Measurements from ENCODE around the gene ATP4B.

The ATP4B gene

GRCh38 chr13:113633485-113633873 lies 24.5 kb downstream of the ATP4B start:
- H3K4me3 ChIP-seq (ENCODE audit: insufficient read depth in 1 of 2, low read depth in 1 of 2, low read length in 2 of 2) = no peak overlapping the region
- no peak overlapping the region for H4K8ac ChIP-seq (ENCODE audit: low read length)
- H3K27ac ChIP-seq (ENCODE audit: low read length, poor library complexity, severe bottlenecking) = no peak overlapping the region
- no peak overlapping the region for H3K18ac ChIP-seq (ENCODE audit: low read depth in 1 of 2, low read length in 2 of 2)
- no peak overlapping the region for H3K14ac ChIP-seq (ENCODE audit: low read length in 2 of 2)
- H3K23ac ChIP-seq (ENCODE audit: low read length in 2 of 2) = no peak overlapping the region
- H3K9me3 ChIP-seq (ENCODE audit: control insufficient read depth, low read length) = no peaks in the 10 kb centered on the region
- no peak for DNase-seq
- H2AK5ac ChIP-seq (ENCODE audit: low read length, severe bottlenecking) = no peak overlapping the region
- peaks cover 69% of the 10 kb centered on the region for H3K79me1 ChIP-seq (replicated peaks; ENCODE audit: low read length, poor library complexity, severe bottlenecking)
- no peak overlapping the region for H4K91ac ChIP-seq (ENCODE audit: low read length)
- H3K4me1 ChIP-seq (ENCODE audit: control insufficient read depth, insufficient read depth, low read depth, low read length) = peaks cover 8% of the 10 kb centered on the region
- H2BK5ac ChIP-seq (ENCODE audit: low read depth, low read length, poor library complexity, severe bottlenecking) = no peak overlapping the region
- H3K4ac ChIP-seq (ENCODE audit: low read depth in 1 of 2, low read length in 2 of 2) = no peak overlapping the region
- WGBS = 97% methylated on average over 18 of the region's 18 CpGs
- no peak overlapping the region for H2BK12ac ChIP-seq (ENCODE audit: low read length in 2 of 2)
- H2BK15ac ChIP-seq (ENCODE audit: low read depth, poor library complexity, severe bottlenecking) = no peak overlapping the region
- H3K4me2 ChIP-seq (ENCODE audit: low read length, poor library complexity, severe bottlenecking) = no peak overlapping the region
- peaks cover 90 to 92% of the 10 kb centered on the region in 2 experiments for H3K36me3 ChIP-seq (ENCODE audit: control insufficient read depth in 1 of 2, insufficient read depth in 2 of 2, low read depth in 1 of 2, low read length in 2 of 2)
- no peak overlapping the region for H2BK120ac ChIP-seq (ENCODE audit: low read depth, low read length)
- H2AFZ ChIP-seq (ENCODE audit: low read depth, low read length) = no peak overlapping the region
- H3K9ac ChIP-seq (ENCODE audit: low read length) = no peak overlapping the region
- no peaks in the 10 kb centered on the region for H3K27me3 ChIP-seq (ENCODE audit: control insufficient read depth in 1 of 2, insufficient read depth in 1 of 2, low read length in 2 of 2)

GRCh38 chr13:113632706-113633484 lies 25.1 kb downstream of the ATP4B start:
- Histone ChIP-seq H3K9ac (ENCODE audit: low read length) (no peak overlapping the region), H3K14ac (ENCODE audit: low read length in 2 of 2) (no peak overlapping the region), H3K18ac (ENCODE audit: low read depth in 1 of 2, low read length in 2 of 2) (no peak overlapping the region), H4K8ac (ENCODE audit: low read length) (no peak overlapping the region), H2BK120ac (ENCODE audit: low read depth, low read length) (no peak overlapping the region), H3K27ac (ENCODE audit: low read length, poor library complexity, severe bottlenecking) (no peak overlapping the region), H3K4me1 (ENCODE audit: control insufficient read depth, insufficient read depth, low read depth, low read length) (peaks cover 10% of the 10 kb centered on the region), H2BK15ac (ENCODE audit: low read depth, poor library complexity, severe bottlenecking) (no peak overlapping the region), H4K91ac (ENCODE audit: low read length) (no peak overlapping the region), H3K4ac (ENCODE audit: low read depth in 1 of 2, low read length in 2 of 2) (no peak overlapping the region), H2AFZ (ENCODE audit: low read depth, low read length) (no peak overlapping the region), H2BK12ac (ENCODE audit: low read length in 2 of 2) (no peak overlapping the region), H3K79me1 (replicated peaks; ENCODE audit: low read length, poor library complexity, severe bottlenecking) (peaks cover 68% of the 10 kb centered on the region), H3K4me3 (ENCODE audit: insufficient read depth in 1 of 2, low read depth in 1 of 2, low read length in 2 of 2) (no peak overlapping the region), H3K23ac (ENCODE audit: low read length in 2 of 2) (no peak overlapping the region), H3K36me3 (ENCODE audit: control insufficient read depth in 1 of 2, insufficient read depth in 2 of 2, low read depth in 1 of 2, low read length in 2 of 2) (peaks cover 87 to 93% of the 10 kb centered on the region in 2 experiments), H2AK5ac (ENCODE audit: low read length, severe bottlenecking) (no peak overlapping the region), H3K4me2 (ENCODE audit: low read length, poor library complexity, severe bottlenecking) (no peak overlapping the region), H3K9me3 (ENCODE audit: control insufficient read depth, low read length) (no peaks in the 10 kb centered on the region), H3K27me3 (ENCODE audit: control insufficient read depth in 1 of 2, insufficient read depth in 1 of 2, low read length in 2 of 2) (no peaks in the 10 kb centered on the region), H2BK5ac (ENCODE audit: low read depth, low read length, poor library complexity, severe bottlenecking) (no peak overlapping the region)
- 98% methylated on average over 38 of the region's 38 CpGs for whole genome bisulfite sequencing
- no peak for DNase-seq

GRCh38 chr13:113631341-113632095 lies 26.5 kb downstream of the ATP4B start:
- H2AK5ac ChIP-seq (ENCODE audit: low read length, severe bottlenecking) = no peak overlapping the region

GRCh38 chr13:113630804-113631203 lies 27.2 kb downstream of the ATP4B start:
- no peak for DNase-seq
- no peak overlapping the region for H2BK5ac ChIP-seq (ENCODE audit: low read depth, low read length, poor library complexity, severe bottlenecking)
- H2AFZ ChIP-seq (ENCODE audit: low read depth, low read length) = no peak overlapping the region
- no peak overlapping the region for H4K91ac ChIP-seq (ENCODE audit: low read length)
- no peak overlapping the region for H3K4me3 ChIP-seq (ENCODE audit: insufficient read depth in 1 of 2, low read depth in 1 of 2, low read length in 2 of 2)
- H3K14ac ChIP-seq (ENCODE audit: low read length in 2 of 2) = no peak overlapping the region
- H3K23ac ChIP-seq (ENCODE audit: low read length in 2 of 2) = no peak overlapping the region
- no peak overlapping the region for H3K4me2 ChIP-seq (ENCODE audit: low read length, poor library complexity, severe bottlenecking)
- H3K9ac ChIP-seq (ENCODE audit: low read length) = no peak overlapping the region
- H3K27me3 ChIP-seq (ENCODE audit: control insufficient read depth in 1 of 2, insufficient read depth in 1 of 2, low read length in 2 of 2) = no peaks in the 10 kb centered on the region
- H3K9me3 ChIP-seq (ENCODE audit: control insufficient read depth, low read length) = no peaks in the 10 kb centered on the region
- no peak overlapping the region for H2BK12ac ChIP-seq (ENCODE audit: low read length in 2 of 2)
- H3K79me1 ChIP-seq (replicated peaks; ENCODE audit: low read length, poor library complexity, severe bottlenecking) = peaks cover 60% of the 10 kb centered on the region
- WGBS = 91% methylated on average over 6 of the region's 6 CpGs
- no peak overlapping the region for H3K18ac ChIP-seq (ENCODE audit: low read depth in 1 of 2, low read length in 2 of 2)
- H2BK120ac ChIP-seq (ENCODE audit: low read depth, low read length) = no peak overlapping the region
- no peak overlapping the region for H2AK5ac ChIP-seq (ENCODE audit: low read length, severe bottlenecking)
- H3K4ac ChIP-seq (ENCODE audit: low read depth in 1 of 2, low read length in 2 of 2) = no peak overlapping the region
- peaks cover 72 to 82% of the 10 kb centered on the region in 2 experiments for H3K36me3 ChIP-seq (ENCODE audit: control insufficient read depth in 1 of 2, insufficient read depth in 2 of 2, low read depth in 1 of 2, low read length in 2 of 2)
- H2BK15ac ChIP-seq (ENCODE audit: low read depth, poor library complexity, severe bottlenecking) = no peak overlapping the region
- H4K8ac ChIP-seq (ENCODE audit: low read length) = no peak overlapping the region
- H3K4me1 ChIP-seq (ENCODE audit: control insufficient read depth, insufficient read depth, low read depth, low read length) = peaks cover 17% of the 10 kb centered on the region
- H3K27ac ChIP-seq (ENCODE audit: low read length, poor library complexity, severe bottlenecking) = no peak overlapping the region

More at GRCh38 chr13:113631341-113632095, 26.5 kb downstream of the ATP4B start:
- Histone ChIP-seq H3K9ac (ENCODE audit: low read length) (no peak overlapping the region), H4K91ac (ENCODE audit: low read length) (no peak overlapping the region), H3K14ac (ENCODE audit: low read length in 2 of 2) (no peak overlapping the region), H3K23ac (ENCODE audit: low read length in 2 of 2) (no peak overlapping the region), H2AFZ (ENCODE audit: low read depth, low read length) (no peak overlapping the region), H4K8ac (ENCODE audit: low read length) (no peak overlapping the region), H2BK12ac (ENCODE audit: low read length in 2 of 2) (no peak overlapping the region), H3K9me3 (ENCODE audit: control insufficient read depth, low read length) (no peaks in the 10 kb centered on the region), H3K36me3 (ENCODE audit: control insufficient read depth in 1 of 2, insufficient read depth in 2 of 2, low read depth in 1 of 2, low read length in 2 of 2) (peaks cover 79 to 89% of the 10 kb centered on the region in 2 experiments), H3K4me3 (ENCODE audit: insufficient read depth in 1 of 2, low read depth in 1 of 2, low read length in 2 of 2) (no peak overlapping the region), H3K4ac (ENCODE audit: low read depth in 1 of 2, low read length in 2 of 2) (no peak overlapping the region), H3K4me1 (ENCODE audit: control insufficient read depth, insufficient read depth, low read depth, low read length) (peaks cover 12% of the 10 kb centered on the region), H2BK15ac (ENCODE audit: low read depth, poor library complexity, severe bottlenecking) (no peak overlapping the region), H3K27ac (ENCODE audit: low read length, poor library complexity, severe bottlenecking) (no peak overlapping the region), H2BK5ac (ENCODE audit: low read depth, low read length, poor library complexity, severe bottlenecking) (no peak overlapping the region), H3K4me2 (ENCODE audit: low read length, poor library complexity, severe bottlenecking) (no peak overlapping the region), H2BK120ac (ENCODE audit: low read depth, low read length) (no peak overlapping the region), H3K18ac (ENCODE audit: low read depth in 1 of 2, low read length in 2 of 2) (no peak overlapping the region), H3K27me3 (ENCODE audit: control insufficient read depth in 1 of 2, insufficient read depth in 1 of 2, low read length in 2 of 2) (no peaks in the 10 kb centered on the region), H3K79me1 (replicated peaks; ENCODE audit: low read length, poor library complexity, severe bottlenecking) (peaks cover 65% of the 10 kb centered on the region)
- DNase-seq = no peak
- 98% methylated on average over 42 of the region's 42 CpGs for WGBS

Measured in mesenchymal stem cell (in vitro differentiated cells and primary cell).